ENCODE results near the gene CYP4F2.
"Not testable (repeated sequence)": the region's sequence is repeated elsewhere in the genome, so short reads cannot be mapped to it uniquely, and the experiment has no call there.

The CYP4F2 gene

GRCh38 chr19:15897738-15898276, at the start of gene CYP4F2:
Gene CYP4F2 (minus strand): TSS chr19:15898074. CDS start chr19:15897611, 463 bp downstream.
- DNase-seq: no peak

- no peak for DNase-seq
Measured at GRCh38 chr19:15945301-15945700, 47.4 kb upstream of the CYP4F2 start.

- no peak for DNase-seq
Measured at GRCh38 chr19:15944401-15944800, 46.5 kb upstream of the CYP4F2 start.

- no peak for DNase-seq
Measured at GRCh38 chr19:15937771-15938170, 39.9 kb upstream of the CYP4F2 start.

- DNase-seq: no peak
Measured at GRCh38 chr19:15936950-15937349, 39.1 kb upstream of the CYP4F2 start.

GRCh38 chr19:15936173-15936572, 38.3 kb upstream of the CYP4F2 start:
- DNase-seq: no peak

GRCh38 chr19:15935167-15935702, 37.4 kb upstream of the CYP4F2 start:
- no peak for DNase-seq

- no peak for DNase-seq
Measured at GRCh38 chr19:15934332-15935078, 36.6 kb upstream of the CYP4F2 start, which contains the start of gene CYP4F11. Gene CYP4F11 (minus strand): TSS chr19:15934529. CDS start chr19:15934408, 121 bp downstream.

GRCh38 chr19:15933761-15934331, 36.0 kb upstream of the CYP4F2 start:
- not testable (repeated sequence) for DNase-seq

- no peak for DNase-seq
Measured at GRCh38 chr19:15928321-15928720, 30.4 kb upstream of the CYP4F2 start.

GRCh38 chr19:15926484-15926883, 28.6 kb upstream of the CYP4F2 start:
- DNase-seq: no peak

- no peak for DNase-seq
Measured at GRCh38 chr19:15923702-15924101, 25.8 kb upstream of the CYP4F2 start.

GRCh38 chr19:15922021-15922420, 24.1 kb upstream of the CYP4F2 start:
- no peak for DNase-seq

- DNase-seq: no peak
Measured at GRCh38 chr19:15919243-15919642, 21.4 kb upstream of the CYP4F2 start.

GRCh38 chr19:15915109-15915508, 17.2 kb upstream of the CYP4F2 start:
- DNase-seq: no peak

GRCh38 chr19:15913830-15914229, 16.0 kb upstream of the CYP4F2 start:
- DNase-seq: no peak

- DNase-seq: no peak
Measured at GRCh38 chr19:15913384-15913783, 15.5 kb upstream of the CYP4F2 start.

GRCh38 chr19:15911599-15912235, 13.8 kb upstream of the CYP4F2 start:
- no peak for DNase-seq

GRCh38 chr19:15905026-15905425, 7.2 kb upstream of the CYP4F2 start:
- no peak for DNase-seq

GRCh38 chr19:15902898-15903297, 5.0 kb upstream of the CYP4F2 start:
- DNase-seq: not testable (repeated sequence)

- no peak for DNase-seq
Measured at GRCh38 chr19:15902254-15902653, 4.4 kb upstream of the CYP4F2 start.

GRCh38 chr19:15900504-15900903, 2.6 kb upstream of the CYP4F2 start:
- no peak for DNase-seq

- not testable (repeated sequence) for DNase-seq
Measured at GRCh38 chr19:15900032-15900431, 2.2 kb upstream of the CYP4F2 start.

Data from NCI-H1105 (cell line).